COR-L47 (cell line): ENCODE results near the gene SLAIN2.
"Not testable (repeated sequence)": the region's sequence is repeated elsewhere in the genome, so short reads cannot be mapped to it uniquely, and the experiment has no call there.

Source experiments
- DNase-seq: peaks from one replicate; lab custom pipeline; 2025; lab: John Stamatoyannopoulos, UW

SLAIN2 gene

DNA sequence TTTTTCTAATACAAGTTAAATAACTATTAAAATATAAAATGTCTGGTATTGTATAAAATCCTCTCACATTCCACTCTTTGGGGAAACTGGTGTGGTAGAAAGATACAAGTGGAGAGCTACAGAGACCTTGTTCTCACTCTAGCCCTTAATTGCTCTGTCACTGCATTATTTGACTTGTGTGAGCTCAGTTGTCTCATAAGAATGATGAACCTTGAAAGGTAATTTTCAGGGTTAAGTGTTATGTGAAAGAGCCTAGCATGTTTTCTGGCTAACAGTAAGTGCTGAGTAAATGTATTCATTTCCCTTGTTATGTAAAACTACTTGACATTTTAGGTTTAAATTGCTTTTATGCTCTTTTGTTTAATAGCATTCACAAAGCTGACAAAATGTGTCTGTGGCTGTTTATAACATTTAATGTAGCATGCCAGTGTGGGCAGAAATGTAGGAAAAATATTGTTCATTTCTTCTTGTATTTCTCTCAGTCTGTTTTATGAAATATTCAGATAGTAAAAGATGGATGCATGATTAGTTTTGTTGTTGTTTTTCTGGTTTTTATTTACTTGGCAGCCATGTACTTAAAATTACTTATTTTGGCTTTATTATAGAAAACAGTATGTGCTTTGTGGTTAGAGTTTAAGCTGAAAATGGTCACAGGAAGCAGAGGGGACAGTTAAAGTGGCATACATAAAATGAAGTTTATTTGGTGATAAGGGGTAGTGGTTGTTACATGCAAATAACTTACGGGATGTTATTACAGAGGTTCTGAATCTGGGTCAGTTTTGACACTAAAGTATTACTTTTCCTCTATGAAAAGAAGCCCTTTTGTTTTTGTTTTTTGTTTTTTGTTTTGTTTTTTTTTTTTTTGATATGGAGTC is 29.2 kb downstream of the SLAIN2 start:
- DNase-seq = peak; percentile 2

DNA sequence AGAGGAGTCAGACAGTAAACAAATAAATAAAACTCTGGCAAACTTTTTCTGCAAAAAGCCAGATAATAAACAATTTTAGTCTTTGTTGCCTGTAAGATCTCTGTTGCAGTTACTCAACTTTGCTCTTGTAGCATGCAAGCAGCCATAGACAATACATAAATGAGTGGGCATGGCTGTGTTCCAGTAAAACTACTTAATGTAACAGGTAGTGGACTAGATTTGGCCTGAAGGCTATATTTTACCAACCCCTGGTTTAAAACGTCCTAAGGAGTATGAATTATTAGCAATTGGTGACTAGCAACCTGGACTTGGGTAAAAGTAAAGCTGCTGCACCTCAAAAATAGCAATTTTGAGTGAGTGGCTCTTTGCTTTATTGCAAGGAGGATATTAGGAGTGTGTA is 30.9 kb downstream of the SLAIN2 start:
- no peak for DNase-seq

DNA sequence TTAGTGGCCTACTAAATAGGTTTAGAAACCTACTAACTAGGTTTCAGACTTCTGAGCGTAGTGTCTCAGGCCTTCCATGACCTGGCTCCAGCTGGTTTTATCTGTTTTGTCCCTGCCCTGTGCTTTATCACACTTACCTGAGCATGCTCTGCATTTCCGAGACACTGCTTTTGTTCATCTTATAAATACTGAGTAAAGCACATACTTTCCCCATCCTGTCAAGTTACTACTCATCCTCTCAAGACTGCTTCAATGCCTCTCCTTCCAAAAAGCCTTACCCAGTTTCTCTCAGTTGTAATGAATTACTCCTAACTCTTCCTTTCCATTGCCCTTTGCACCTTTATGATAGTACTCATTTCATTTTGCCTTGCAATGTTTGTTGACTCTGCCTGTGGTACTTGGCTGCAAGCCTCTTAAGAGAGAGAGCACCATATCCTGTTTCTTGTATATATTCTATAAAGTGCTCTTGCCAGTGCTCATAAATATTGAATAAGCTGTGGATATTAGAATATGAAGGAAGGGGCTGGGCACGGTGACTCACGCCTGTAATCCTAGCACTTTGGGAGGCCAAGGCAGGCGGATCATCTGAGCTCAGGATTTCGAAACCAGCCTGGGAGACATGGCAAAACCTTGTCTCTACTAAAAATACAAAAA is 34.4 kb downstream of the SLAIN2 start:
- peak; percentile 16 for DNase-seq

DNA sequence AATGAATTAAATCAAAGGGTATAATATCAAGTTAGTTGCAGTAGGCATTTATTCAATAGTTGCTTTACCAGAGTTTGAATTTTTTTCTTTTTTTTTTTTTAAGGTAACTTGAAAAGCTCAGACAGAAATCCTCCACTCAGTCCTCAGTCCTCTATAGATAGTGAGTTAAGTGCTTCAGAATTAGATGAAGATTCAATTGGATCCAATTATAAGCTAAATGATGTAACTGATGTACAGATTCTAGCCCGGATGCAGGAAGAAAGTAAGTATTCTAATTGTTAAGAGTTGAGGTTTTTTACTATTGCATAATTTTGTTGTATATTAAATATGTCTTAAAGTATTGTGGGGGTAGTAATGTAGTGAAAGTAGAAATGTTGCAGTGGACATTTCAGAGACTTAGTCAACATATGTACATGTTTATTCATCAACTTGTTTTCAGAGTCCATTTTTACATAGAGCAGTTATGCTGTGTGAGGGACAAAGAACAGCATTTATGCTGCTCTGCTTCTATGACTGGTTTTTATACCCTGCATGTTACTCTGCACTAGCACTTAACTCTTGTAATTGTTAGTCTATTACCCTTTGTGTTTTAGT is 38.4 kb downstream of the SLAIN2 start:
- DNase-seq = no peak

DNA sequence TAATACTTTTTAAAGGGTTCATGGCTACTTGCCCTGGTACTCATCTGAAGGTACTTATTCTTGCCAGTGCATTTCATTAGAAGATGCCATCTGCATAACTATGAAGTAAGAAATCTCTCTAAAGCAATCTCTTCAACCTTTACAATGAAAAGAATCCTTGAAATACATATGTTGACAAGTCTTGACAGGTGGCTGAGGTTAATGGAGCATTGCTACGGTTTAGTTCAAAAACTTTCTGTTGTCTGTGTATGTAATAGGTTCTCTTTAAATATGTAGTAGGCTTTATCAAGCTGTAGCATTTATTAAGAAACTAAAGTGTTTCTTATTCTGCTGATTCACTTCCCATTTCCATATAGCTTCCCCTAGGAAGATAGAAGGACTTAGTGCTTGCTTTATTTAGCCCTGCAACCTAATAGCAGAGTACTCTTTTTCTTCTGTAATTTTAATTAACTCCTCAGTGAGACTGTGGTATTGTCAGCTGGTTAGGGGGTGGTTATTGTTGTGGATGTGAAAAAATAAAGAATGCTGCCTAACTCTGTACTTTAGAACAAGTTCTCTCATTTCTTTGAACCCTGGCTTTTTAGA is 39.3 kb downstream of the SLAIN2 start:
- no peak for DNase-seq

DNA sequence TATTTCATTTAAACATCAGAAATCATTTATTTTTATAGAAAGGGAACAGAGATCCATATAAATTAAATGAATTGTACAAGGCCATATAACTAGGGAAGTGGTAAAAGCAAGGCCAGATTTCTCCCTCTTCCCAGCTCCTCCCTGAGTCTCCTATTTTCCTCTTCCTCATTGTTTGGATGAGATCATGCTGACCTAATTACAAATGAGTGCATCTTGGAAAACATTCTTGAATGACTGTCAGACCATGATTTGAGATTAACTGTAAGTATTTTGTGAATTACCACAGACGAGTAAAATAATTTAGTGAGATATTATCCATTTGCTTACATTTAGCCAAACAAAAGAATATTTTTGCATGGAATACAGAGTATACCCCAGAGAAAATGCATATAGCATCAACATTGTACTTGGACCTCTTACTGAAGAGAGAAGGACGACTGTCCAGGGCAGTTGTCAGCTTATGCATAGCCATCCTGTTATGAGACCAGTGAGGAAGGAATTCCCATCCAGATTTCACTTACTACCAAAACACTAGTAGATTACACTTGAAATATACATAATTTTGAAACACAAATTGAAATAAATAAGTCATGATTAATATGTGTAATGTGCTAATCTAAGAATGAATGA is 47.3 kb downstream of the SLAIN2 start:
- no peak for DNase-seq

DNA sequence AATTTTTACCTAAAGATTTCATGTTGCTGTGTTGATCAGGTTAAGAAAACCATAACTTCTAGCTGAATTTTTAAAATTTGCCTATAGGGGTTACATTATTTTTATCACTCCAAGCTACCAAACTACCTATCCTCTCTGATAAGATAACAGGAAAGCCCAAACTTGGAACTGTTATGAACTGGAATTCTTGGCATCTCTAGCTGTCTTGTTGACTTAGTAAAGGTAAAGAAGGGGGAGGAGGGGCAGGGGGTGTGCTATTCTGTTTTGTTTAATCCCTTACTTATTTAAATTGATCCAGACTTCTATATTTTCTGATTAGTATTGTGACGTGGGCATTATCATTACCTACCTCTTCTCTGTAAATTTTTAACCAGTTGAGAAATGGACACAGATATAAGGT is 54.7 kb downstream of the SLAIN2 start:
- DNase-seq = no peak

DNA sequence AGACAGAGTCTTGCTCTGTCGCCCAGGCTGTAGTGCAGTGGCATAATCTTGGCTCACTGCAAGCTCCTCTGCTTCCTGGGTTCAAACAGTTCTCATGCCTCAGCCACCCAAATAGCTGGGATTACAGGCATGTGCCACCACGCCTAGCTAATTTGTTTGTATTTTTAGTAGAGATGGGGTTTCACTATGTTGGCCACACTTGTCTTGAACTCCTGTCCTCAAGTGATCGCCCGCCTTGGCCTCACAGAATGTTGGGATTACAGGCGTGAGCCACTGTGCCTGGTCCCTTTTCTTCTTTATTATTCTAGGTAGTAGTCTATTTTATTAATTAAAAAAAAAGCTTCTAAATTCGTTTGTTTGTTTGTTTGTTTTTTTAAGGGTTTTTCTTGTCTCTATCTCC is 59.1 kb downstream of the SLAIN2 start:
- no peak for DNase-seq

DNA sequence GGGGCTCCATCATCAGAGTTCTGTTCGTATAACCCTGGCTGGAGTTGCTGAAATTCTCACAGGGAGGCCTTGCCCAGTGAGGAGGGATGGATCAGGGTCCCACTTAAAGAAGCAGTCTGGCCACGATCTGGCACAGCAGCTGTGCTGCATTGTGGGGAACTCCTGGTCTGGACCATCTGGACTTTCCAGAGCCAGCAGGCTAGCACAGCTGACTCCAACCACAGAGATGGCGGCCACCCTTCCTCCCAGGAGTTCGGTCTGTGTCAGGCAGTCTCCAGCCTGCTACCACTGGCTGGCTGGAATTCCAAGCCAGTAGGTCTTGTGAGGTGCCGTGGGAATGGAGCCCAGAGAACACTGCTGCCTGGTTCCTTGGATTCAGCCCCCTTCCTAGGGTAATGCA is 62.0 kb downstream of the SLAIN2 start:
- no peak for DNase-seq

DNA sequence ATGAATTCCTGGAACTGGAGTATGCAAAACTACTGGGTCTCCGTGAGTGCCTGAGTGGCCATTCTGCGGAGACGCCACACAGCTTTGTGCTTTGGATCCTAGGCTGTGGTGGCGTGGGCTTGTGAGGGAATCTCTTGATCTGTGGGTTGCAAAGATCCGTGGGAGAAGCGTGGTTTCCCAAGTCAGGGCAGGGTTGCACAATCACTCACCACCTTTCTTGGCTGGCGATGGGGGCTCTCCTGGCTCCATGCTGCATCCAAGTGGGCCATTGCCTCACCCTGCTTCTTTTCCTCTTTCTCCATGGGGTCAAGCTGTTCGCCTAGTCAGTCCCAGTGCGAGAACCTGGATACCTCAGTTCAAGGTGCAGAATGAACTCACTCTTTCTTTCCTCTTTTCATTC is 62.5 kb downstream of the SLAIN2 start:
- no peak for DNase-seq

DNA sequence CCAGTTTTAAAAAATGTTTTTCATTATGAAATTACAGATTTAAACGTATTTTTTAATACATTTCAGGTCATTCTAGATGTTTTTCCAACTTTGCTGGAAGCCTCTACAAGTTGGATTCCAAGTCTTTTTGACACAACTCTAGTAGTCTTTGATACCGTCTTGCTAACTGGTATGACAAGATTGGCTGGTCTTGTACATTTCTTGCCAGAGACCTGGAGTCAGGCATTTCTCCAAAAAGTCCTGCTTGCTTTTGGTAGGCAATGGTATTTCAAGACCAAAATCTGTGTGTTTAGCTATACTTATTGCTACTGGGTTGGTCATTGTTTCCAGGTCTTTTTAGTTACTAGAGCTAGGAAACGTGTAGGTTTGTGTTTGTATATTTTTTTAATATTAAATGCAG is 64.6 kb downstream of the SLAIN2 start:
- DNase-seq = no peak

DNA sequence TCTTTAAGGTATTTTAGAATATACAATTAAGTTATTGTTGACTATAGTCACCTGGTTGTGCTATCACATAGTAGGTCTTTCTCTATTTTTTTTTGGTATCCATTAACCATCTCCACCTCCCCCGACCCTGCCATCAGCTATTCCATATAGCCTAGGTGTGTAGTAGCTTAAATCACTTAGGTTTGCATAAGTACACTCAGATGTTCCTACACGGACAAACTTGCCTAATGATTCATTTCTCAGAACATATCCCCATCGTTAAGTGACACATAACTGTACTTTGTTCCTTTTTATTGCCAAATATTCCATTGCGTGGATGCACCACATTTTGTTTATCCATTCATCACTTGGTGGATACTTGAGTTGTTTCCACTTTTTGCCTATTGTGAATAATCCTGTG is 67.9 kb downstream of the SLAIN2 start:
- DNase-seq = no peak

DNA sequence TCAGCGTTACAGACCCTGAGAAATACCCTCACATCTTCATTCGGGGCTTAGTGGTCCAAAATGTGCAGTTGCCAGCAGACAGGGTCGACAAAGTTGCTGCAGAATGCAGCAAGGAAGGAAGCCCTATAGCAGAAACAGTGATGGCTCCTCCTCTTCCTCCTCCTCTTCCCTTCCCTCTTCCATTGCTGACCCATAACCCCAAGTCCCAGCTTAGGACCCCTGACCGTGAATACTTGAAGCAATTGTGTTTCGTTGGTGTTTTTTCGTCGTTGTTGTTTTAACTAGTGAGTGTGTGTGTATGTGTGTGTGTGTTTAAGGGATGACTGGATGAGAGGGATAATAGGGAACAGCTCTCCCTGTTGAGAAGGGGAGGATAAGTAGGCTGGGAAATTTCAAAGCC is 69.5 kb downstream of the SLAIN2 start:
- no peak for DNase-seq

DNA sequence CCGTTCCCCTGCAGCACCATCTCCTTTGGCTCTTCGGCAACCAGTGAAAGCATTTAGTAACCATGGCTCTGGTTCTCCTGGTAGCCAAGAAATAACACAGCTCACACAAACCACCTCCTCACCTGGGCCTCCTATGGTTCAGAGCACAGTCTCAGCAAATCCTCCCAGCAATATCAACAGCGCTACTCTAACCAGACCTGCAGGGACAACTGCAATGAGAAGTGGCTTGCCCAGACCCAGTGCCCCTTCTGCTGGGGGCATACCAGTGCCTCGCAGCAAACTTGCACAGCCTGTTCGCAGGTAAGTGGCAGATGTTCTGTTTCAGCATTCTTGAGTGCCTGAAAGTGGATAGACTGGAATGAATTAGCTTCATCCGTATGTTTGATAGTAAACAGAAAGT is 78.8 kb downstream of the SLAIN2 start:
- no peak for DNase-seq

DNA sequence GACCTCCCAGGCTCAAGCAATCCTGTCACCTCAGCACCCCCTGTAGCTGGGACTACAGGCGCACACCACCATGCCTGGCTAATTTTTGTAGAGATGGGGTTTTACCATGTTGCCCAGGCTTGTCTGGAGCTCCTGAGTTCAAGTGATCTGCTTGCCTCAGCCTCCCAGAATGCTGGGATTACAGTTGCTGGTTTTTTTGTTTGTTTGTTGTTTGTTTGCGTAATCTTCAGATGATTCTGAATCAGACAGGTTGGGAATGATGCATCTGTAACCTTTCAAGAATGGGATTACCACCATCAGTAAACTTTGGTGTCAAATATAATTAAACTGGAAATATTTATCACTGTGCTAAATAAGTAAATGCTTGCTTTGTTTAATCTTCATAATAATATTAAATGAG is 79.8 kb downstream of the SLAIN2 start:
- no peak for DNase-seq

DNA sequence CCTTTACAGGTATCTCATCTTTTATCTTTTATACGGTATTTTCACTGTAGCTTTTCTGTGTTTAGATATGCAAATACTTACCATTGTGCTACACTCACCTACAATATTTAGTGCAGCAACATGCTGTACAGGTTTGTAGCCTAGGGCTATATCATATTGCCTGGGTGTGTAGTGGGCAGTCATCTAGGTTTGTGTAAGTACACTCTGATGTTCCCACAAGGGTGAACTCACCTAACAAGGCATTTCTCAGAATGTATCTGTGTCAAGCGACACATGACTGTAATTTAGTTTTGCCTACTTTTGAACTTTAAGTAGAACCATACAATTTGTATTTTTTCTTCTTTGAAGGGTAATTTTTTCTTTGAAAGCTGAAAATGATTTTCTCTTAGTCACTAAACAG is 87.6 kb downstream of the SLAIN2 start:
- no peak for DNase-seq

DNA sequence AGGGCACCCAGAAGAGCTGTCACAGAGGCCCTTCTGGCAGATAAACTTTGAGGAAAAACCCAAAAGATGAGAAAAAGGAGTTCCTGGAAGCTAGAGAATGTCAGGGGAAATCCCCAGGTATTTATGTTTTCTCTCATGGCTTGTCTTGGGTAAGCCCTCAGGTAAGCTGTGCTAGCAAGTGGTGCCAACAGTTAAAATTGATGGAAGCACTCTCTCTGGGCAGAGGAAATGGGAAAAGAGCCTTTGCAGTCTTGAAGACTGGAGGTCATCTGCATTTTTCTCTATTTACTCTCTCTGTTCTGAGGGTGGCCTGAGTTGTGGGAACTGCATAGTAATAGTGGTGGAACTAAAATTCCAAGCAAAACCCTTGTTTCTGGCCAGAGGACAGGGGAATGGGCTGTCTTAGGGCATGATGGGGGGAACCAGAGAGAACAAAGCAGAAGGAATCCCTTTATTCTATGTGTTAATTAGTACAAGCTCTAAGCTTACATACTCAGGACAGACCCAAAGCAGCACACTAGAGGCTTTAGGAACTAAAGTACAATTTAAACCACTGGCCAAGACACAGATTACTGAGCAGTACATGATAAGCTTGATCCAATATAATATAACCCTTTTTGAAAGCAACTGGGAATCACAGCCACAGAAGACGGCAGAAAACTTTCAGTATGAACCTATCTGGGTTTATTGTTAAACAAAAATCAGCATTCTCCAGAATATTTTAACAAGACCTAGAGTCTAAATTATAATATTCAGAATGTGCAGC is 88.6 kb downstream of the SLAIN2 start:
- DNase-seq = no peak

DNA sequence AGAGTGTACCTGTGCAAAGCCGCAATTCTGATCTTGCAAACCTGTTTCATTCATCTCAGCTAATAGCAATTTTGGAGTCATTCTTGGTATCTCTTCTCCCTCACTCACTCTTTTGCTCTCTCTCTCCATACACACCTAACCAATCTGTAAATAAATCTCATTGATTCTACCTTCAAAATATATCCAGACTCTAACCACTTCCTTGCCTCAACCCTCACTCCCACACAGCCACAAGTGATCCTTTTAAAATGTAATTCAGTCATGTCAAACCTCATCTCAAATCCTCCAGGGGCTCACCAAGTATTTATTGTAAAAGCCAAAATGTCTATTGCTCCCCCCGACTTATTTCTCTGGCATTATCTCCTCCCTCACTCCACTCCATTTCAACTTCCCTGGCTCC is 90.1 kb downstream of the SLAIN2 start:
- no peak for DNase-seq

DNA sequence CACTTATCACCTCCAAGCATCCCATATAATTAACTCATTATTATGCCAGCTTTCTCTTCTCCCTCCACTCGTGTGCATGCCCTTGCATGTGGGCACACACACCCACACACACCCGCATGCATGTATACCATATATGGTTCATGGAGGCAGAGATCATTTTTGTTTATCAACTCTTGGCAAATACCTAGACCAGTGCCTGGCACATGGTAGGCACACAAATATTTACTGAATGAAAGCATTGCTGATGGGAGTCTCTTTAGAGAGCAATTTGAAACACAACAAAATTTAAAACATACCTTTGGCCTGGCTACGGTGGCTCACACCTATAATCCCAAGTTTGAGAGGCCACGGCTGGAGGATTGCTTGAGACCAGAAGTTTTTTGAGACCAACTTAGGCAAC is 90.7 kb downstream of the SLAIN2 start:
- DNase-seq = no peak

DNA sequence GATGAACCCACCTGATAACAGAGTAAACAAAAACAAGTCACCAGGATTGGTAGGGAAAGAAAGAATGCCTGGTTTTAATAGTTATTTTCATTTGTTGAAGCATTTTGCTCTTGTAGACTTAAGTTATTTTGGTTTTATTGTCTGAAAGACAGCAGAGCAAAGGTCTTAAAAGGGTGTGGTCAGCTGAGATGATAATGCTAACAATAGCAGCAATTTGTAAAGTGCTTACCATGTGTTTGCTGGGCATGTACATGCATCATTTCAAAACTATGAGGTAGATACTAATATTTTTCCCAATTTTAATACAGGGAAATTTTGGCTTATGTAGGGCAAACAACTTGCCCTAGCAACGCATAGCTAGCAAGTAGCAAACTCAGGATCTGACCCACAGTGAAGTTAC is 95.0 kb downstream of the SLAIN2 start:
- DNase-seq = no peak

DNA sequence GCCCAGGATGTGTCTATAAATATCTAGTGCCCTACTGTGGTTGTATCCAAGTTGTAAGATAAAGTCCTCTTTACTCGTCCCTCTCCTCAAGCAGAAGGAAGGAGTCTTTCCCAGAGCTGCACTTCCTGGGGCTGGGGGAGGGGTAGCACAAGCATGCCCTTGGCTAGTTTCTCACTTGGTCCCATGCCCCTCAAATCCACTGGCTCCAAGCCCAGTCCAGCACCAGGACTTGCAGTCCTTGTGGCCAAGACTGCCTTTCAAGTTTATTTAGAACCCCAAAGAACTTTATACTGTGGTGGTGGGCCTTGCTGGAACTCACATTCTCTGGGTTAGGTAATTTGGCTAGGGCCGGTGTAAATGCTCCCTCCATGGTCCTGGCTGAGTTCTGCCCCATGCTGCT is 98.7 kb downstream of the SLAIN2 start:
- no peak for DNase-seq

DNA sequence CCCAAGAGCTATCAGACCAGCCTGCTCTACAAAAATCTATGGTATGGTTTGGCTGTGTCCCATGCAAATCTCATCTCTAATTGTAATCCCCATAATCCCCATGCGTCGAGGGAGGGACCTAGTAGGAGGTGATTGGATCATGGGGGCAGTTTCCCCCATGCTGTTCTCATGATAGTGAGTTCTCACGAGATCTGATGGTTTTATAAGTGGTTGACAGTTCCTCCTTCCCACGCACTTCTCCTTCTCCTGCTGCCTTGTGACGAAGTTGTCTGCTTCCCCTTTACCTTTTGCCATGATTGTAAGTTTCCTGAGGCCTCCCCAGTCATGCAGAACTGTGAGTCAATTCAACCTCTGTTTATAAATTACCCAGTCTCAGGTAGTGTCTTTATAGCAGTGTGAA is 99.6 kb downstream of the SLAIN2 start:
- not testable (repeated sequence) for DNase-seq
